B cell (primary cell): ENCODE data around the gene AGPAT3.

ENCODE experiments used
- EZH2 ChIP-seq: IDR thresholded peaks from 2 replicates; pipeline ENCODE4 v1.6.1; 2012; ENCODE audit warnings: borderline replicate concordance, low read depth, mild to moderate bottlenecking, moderate library complexity, low read length; ENCODE audit not compliant: insufficient read depth, poor library complexity, severe bottlenecking
- TF ChIP-seq, protein P1 (sequence below): fragments of 200-600 bp; IDR thresholded peaks from one replicate; pipeline ENCODE4 v1.8.0; 2022; ENCODE audit warnings: antibody characterized with exemption, mild to moderate bottlenecking

DNA sequence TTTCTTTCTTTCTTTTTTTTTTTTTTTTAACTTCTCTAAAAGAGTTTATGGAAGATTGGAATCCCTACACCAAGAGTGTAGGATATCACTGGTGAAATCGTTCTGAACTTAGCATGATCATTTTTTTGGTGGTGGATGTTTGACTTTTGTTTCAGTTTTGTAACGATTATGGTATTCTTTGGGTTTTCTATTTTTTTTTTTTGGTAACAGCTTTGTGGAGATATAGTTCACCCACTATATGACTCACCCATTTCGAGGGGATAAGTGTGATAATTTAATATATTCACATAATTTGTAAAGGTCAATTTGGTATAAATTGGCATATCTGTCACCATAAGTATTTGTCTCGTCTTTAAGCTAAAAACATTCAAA is 29.2 kb downstream of the AGPAT3 start:
- TF ChIP-seq, protein P1, sequence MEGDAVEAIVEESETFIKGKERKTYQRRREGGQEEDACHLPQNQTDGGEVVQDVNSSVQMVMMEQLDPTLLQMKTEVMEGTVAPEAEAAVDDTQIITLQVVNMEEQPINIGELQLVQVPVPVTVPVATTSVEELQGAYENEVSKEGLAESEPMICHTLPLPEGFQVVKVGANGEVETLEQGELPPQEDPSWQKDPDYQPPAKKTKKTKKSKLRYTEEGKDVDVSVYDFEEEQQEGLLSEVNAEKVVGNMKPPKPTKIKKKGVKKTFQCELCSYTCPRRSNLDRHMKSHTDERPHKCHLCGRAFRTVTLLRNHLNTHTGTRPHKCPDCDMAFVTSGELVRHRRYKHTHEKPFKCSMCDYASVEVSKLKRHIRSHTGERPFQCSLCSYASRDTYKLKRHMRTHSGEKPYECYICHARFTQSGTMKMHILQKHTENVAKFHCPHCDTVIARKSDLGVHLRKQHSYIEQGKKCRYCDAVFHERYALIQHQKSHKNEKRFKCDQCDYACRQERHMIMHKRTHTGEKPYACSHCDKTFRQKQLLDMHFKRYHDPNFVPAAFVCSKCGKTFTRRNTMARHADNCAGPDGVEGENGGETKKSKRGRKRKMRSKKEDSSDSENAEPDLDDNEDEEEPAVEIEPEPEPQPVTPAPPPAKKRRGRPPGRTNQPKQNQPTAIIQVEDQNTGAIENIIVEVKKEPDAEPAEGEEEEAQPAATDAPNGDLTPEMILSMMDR: no peak
- no peak for TF ChIP-seq EZH2
